GM13977 (cell line): Measurements from ENCODE around the gene APC2.

Source experiments
- DNase-seq: peaks from one replicate; pipeline ENCODE4 v3.0.0; 2012; ENCODE audit warnings: low spot score
- in situ Hi-C: fragments of 300-500 bp; cut with MboI; formaldehyde crosslinking; loops from one replicate; pipeline ENCODE4 v1.12.0; 2022; ENCODE audit warnings: low sequenced_read_pairs, low pct_unique_long_range_greater_than_20kb, mixed read lengths, inconsistent platforms; ENCODE audit not compliant: unreplicated experiment
- TF ChIP-seq, protein P1 (sequence below): IDR thresholded peaks from 2 replicates; pipeline ENCODE4 v1.5.1; 2012; ENCODE audit warnings: mild to moderate bottlenecking, control low read depth; ENCODE audit not compliant: insufficient read depth; ENCODE audit errors: extremely low read depth, missing control alignments

Gene APC2

DNA sequence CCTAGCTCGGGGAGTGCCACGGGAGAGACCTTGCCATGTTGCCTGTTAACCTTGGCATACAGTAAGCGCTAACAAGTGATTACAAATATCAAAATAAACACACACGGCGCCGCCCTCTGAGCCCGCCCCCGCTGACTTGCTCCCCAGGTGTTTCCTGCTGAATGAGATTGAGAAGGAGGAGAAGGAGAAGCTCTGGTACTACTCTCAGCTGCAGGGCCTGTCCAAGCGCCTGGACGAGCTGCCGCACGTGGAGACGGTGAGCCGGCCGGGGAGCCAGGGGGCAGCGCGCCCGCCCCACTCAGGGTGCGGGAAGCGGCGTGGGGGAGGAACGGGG, 5.0 kb downstream of the APC2 start:
- no peak for DNase-seq
- TF ChIP-seq, protein P1, sequence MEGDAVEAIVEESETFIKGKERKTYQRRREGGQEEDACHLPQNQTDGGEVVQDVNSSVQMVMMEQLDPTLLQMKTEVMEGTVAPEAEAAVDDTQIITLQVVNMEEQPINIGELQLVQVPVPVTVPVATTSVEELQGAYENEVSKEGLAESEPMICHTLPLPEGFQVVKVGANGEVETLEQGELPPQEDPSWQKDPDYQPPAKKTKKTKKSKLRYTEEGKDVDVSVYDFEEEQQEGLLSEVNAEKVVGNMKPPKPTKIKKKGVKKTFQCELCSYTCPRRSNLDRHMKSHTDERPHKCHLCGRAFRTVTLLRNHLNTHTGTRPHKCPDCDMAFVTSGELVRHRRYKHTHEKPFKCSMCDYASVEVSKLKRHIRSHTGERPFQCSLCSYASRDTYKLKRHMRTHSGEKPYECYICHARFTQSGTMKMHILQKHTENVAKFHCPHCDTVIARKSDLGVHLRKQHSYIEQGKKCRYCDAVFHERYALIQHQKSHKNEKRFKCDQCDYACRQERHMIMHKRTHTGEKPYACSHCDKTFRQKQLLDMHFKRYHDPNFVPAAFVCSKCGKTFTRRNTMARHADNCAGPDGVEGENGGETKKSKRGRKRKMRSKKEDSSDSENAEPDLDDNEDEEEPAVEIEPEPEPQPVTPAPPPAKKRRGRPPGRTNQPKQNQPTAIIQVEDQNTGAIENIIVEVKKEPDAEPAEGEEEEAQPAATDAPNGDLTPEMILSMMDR, result no peak
- in situ Hi-C loops, result no loop called here

DNA sequence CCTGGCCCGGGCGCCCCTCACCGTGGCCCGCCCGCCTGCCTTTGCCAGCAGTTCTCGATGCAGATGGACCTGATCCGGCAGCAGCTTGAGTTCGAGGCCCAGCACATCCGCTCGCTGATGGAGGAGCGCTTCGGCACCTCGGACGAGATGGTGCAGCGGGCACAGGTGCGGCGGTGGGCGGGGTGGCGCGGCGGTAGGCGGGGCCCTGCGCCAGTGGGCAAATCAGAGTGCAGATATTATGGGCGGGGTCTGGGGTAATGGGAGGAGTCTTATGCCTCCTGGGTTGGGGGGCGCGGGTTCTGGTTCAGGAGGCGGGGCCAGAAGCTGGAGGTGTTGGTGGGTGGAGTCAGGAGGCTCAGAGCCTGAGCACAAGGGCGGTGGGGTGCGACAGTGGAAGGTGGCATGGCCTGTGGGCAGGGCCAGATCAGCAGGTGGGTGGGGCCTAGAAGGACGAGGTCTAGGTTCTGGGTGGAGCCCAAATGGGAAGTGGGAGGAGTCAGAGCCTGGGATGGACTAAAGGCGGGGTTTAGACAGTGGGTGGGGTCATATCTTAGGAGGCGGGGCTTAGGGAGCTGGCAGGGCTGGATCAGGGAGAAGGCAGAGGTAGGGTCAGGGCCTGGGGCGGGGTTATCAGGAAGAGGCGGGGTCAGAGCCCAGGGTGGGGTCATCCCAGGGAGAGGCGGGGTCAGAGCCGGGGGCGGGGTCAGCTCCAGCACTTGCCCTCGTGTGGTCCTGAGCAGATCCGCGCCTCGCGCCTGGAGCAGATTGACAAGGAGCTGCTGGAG, 5.6 kb downstream of the APC2 start:
- in situ Hi-C loops, result no loop called here
- TF ChIP-seq, protein P1, result no peak
- DNase-seq, result peak; percentile 89

DNA sequence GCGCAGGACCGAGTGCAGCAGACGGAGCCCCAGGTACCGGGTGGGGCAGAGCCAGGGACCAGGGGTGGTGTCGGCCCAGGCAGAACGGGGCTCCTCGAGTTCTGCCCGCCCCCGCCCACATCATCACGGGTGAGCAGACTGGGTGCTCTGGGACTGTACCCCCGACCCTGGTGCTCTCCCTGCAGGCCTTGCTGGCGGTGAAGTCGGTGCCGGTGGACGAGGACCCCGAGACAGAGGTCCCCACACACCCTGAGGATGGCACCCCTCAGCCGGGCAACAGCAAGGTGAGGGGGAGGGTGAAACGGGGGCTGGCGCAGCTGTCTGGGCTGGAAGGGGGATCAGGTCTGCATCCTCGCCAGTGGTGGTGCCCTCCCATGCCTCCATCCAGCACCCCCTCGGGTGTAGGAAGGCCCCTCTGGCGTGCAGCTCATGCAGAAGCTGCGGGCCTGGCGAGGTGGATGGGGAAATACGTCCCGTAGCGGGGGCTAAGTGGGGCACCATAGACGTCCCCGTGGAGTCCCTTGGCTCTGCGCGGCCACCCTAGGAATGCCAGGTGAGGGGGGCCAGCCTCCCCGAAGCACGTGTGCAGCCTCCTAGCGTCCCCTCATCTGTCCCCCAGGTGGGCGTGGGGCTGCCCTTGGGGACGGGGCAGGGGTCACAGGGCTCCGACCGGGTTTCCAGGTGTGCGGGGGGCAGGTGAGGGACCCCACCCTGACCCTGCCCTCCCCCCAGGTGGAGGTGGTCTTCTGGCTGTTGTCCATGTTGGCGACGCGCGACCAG, 6.4 kb downstream of the APC2 start:
- TF ChIP-seq, protein P1, result no peak
- no peak for DNase-seq
- in situ Hi-C loops, result no loop called here

DNA sequence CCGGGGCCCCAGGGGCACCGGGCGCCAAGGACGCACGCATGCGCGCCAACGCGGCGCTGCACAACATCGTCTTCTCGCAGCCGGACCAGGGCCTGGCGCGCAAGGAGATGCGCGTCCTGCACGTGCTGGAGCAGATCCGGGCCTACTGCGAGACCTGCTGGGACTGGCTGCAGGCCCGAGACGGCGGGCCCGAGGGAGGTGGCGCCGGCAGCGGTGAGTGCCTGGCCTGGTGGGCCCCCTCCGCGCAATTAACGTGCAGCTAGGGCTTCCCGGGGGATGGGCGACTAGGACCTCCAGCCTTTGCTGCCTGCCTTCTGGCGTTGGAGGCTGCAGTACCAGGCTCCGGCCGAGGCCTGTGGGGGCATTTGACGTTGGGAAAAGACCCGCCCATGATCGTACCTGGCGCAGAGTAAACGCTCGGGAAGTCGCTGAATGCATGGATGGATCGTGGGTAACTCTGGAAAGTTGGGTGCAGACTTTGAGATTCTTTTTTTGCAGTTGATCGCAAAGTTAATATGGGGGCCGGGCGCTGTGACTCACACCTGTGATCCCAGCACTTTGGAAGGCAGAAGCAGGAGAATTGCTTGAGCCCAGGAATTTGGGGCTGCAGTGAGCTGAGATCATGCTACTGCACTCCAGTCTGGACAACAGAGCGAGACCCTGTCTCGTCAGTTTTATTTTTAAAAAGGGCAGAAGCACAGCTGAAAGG, 7.3 kb downstream of the APC2 start:
- no peak for DNase-seq
- in situ Hi-C loops, result no loop called here
- TF ChIP-seq, protein P1, result no peak

DNA sequence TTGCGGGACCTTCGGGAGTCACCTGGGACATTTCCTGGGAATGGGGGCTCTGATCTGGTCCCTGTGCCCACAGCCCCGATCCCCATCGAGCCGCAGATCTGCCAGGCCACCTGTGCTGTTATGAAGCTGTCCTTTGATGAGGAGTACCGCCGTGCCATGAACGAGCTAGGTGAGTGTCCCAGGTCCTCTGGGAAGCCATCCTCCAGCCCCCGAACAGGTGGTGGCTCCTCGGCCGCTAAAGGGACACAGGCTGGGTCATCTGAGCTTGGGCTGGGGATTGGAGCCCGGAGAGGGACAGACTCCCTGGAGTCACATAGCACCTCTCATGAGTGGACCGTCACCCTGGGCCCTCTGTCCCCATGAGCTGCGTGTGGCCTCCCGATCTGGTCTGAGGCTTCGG, 8.0 kb downstream of the APC2 start:
- in situ Hi-C loops, result no loop called here
- DNase-seq, result no peak

DNA sequence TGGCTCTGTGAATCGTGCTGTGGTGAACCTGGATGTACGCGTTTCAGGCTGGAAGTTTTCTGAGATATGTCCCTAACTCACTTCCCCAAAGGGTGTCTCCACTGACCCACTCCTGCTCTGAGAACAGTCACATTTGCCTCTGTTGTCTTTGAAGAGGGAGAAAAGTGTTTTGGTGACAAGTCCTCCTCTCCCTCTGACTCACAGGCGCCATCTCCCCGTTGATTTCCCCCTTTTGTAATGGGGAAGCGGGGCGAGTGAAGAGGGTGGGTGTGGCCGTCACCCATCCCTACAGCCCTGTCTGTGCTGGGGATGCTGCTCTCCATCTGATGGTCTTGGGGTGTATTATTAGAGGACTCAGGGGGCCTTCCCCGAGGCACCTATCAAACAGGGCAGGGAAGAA, 9.6 kb downstream of the APC2 start:
- in situ Hi-C loops, result no loop called here
- DNase-seq, result no peak
- TF ChIP-seq, protein P1, result no peak

More for the DNA sequence above, 8.0 kb downstream of the APC2 start:
- TF ChIP-seq, protein P1, result no peak
